HL-60/S4 treated with phorbol 12-myristate 13-acetate at 8.2 ng/mL for 4 days and 3 days (cell line): Measurements from ENCODE around the gene LYZ.

Source experiments
- in situ Hi-C: fragments of 300-500 bp; cut with MboI; formaldehyde crosslinking; loops from 2 replicates; pipeline ENCODE4 v1.15.0; 2022; ENCODE audit warnings: low sequenced_read_pairs

The LYZ gene

GRCh38 chr12:69338120-69338859 lies 9.9 kb upstream of the LYZ start:
- in situ Hi-C loops = no loop called here

DNA sequence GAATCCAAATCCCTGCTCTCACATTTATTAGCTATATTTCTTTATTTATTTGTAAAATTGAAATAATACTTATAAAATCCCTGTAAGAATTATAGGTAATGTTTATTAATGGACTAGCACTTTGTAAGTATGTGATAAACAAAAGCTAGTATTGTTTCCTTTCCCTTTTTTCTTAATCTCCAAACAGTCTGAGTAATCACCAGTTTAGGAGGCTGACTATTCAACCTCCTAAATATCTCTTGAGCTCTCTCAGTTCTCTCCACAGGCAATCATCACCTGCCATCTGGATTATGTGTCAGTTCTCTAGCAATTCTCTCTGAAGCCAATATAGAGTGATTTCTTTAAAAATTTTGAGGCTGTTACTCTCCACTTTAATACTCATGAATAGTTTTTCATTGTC lies 9.2 kb upstream of the LYZ start:
- in situ Hi-C loops = no loop called here

- in situ Hi-C loops = no loop called here
These were observed 8.2 kb upstream of the LYZ start for GRCh38 chr12:69339999-69340398.

DNA sequence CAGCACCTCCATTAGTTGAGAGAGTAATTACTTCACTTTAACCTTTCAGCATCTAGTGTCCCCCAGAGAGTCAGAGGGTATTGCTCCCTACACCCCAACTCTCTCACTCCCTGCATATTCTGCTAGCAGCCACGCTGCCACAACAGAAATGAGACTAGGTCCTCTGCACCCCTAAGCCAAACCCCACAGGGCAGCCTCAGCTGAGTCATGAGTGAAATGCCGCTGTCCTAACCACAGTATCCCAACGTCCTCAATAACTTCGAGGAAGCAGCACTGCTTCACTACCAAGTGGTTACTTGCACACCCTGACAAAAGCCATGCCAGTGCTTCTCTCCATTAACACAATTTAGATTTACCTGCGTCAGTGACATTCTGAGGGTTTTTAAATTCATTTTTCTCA lies 6.9 kb upstream of the LYZ start:
- in situ Hi-C loops = no loop called here

GRCh38 chr12:69342421-69342820 lies 5.8 kb upstream of the LYZ start:
- in situ Hi-C loops = no loop called here

DNA sequence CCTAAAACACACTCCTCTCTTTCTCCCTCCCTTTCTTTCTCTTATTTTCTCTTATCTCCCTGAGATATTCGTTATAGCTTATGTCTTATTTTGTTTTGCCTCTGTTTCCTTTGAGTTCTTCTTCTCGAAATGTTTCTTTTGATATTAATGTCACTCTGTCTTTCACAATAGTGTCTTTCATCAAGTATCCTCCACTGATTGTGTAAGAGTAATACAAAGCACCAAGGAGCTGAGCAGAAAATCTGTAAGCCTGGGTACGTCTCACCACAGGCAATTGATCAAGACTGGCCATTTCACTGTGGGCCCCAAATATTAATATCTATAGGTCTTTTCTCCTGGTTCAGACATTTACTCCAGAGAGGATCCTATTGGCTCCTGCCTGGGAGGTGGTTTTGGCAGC lies 4.8 kb upstream of the LYZ start:
- in situ Hi-C loops = no loop called here

- in situ Hi-C loops = no loop called here
These were observed 4.1 kb upstream of the LYZ start for GRCh38 chr12:69343885-69344612.

GRCh38 chr12:69345077-69345476 lies 3.1 kb upstream of the LYZ start:
- in situ Hi-C loops = no loop called here

GRCh38 chr12:69345742-69346141 lies 2.4 kb upstream of the LYZ start:
- in situ Hi-C loops = no loop called here

GRCh38 chr12:69350002-69350626 lies 1.9 kb downstream of the LYZ start:
- in situ Hi-C loops = no loop called here

GRCh38 chr12:69350777-69351176 lies 2.6 kb downstream of the LYZ start:
- in situ Hi-C loops = no loop called here

- in situ Hi-C loops = no loop called here
These were observed 3.5 kb downstream of the LYZ start for GRCh38 chr12:69351462-69352236.

DNA sequence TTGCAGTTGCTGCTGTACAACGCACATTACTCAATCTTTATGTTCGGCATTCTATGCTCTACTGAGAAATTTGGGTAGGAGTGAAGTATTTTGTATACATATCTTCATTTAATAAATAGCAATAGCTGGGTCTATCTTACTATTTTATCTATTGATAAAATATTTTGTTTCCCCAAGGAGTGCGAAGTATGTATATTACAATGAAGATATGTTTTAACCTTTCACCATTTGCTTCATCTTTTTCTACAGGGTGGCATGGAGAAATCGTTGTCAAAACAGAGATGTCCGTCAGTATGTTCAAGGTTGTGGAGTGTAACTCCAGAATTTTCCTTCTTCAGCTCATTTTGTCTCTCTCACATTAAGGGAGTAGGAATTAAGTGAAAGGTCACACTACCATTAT lies 4.7 kb downstream of the LYZ start:
- in situ Hi-C loops = no loop called here

DNA sequence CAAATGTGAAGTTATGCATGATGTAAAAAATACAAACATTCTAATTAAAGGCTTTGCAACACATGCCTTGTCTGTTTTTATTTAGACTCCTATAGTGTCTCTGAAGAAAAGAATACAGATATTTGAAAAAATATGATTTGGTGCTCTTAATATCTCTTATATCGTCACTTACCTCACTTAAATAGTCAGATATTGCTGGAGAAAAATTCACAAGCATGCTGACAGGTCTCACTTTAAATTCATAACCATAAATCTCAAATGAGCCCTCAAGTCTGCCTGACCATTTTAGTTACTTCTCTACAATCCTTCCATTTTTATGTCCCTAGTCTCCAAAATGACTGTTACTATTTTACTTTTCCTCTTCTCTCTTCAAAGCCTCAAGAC lies 6.0 kb downstream of the LYZ start:
- in situ Hi-C loops = no loop called here

- in situ Hi-C loops = no loop called here
These were observed 6.5 kb downstream of the LYZ start for GRCh38 chr12:69354556-69355187.

DNA sequence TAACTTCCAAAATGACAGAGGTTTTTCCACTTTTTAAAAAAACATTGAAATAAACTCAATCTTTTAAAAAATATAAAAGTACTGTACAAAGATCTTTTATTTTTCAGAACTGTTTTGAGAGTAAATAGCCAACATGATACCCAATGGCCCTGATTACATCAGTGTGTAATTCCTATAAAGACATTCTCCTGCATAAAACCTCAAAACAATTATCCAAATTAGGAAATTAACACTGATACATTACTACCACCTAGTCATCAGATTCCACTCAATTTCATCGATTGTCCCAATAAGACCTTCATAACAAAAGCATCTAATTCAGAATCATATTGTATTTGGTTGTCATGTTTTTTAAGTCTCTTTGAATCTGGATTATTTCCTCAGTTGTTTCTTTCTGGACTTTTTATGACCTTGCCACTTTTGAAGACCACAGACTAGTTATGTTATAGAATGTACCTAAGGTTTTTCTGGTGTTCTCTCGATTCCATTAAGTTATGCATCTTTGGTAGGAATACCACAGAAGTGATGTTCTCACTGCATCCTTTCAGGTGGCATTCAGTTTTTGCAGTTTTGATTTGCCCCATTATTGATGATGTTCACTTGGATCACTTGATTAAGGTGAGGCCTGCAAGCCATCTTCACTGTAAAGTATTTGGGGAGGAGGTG lies 7.3 kb downstream of the LYZ start:
- in situ Hi-C loops = no loop called here

GRCh38 chr12:69359531-69360347 lies 11.6 kb downstream of the LYZ start, which contains the start of gene YEATS4:
Gene YEATS4 (plus strand): TSS chr12:69359743. CDS start chr12:69359973, 230 bp downstream.
- in situ Hi-C loops = no loop called here

GRCh38 chr12:69360348-69360672 lies 12.1 kb downstream of the LYZ start:
- in situ Hi-C loops = no loop called here

DNA sequence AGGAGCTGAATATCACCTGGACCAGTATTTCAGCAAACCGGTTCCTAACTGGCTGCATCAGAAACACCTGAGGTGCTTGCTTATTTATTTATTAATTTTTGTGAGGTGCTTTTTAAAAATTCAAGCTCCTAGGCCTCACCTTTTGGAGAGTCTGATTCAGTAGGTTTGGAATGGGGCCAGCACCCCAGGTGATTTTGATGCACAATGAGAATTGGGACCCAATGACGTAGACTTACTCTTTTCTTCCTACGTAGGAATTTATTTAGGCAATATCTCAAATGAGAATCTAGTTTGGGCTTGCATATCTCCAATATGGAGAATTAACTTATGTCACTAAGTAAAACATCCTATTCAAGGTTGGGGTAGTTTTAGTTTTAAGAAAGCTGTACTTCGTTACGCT lies 18.6 kb downstream of the LYZ start:
- in situ Hi-C loops = no loop called here

DNA sequence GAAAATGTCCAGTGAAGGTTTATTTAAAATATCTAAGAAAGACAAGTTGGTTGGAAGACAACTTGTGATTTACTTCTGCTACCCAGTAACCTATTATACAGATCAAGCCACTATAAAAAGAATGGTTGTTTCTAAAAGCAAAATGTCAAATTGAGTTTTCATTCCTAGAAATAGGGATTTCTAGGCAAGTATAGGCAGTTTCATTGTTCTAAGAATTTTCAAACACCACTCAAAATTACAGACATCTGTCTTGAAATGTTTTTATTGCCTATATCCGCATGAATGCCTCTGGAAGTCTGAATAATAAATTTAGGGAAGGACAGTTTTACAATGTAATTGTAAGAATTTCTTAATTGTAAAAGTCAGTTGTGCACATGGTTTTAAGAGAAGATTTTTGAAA lies 20.0 kb downstream of the LYZ start:
- in situ Hi-C loops = no loop called here
